GM21423 (cell line): ENCODE measurements around the gene KCTD17.
"Not testable (repeated sequence)": the region's sequence is repeated elsewhere in the genome, so short reads cannot be mapped to it uniquely, and the experiment has no call there.

Source experiments
- ATAC-seq: cut with Tn5 transposase; IDR thresholded peaks from one replicate; pipeline ENCODE4 v1.9.1; 2021; ENCODE audit warnings: mild to moderate bottlenecking, moderate library complexity; ENCODE audit not compliant: unreplicated experiment

Gene KCTD17

DNA sequence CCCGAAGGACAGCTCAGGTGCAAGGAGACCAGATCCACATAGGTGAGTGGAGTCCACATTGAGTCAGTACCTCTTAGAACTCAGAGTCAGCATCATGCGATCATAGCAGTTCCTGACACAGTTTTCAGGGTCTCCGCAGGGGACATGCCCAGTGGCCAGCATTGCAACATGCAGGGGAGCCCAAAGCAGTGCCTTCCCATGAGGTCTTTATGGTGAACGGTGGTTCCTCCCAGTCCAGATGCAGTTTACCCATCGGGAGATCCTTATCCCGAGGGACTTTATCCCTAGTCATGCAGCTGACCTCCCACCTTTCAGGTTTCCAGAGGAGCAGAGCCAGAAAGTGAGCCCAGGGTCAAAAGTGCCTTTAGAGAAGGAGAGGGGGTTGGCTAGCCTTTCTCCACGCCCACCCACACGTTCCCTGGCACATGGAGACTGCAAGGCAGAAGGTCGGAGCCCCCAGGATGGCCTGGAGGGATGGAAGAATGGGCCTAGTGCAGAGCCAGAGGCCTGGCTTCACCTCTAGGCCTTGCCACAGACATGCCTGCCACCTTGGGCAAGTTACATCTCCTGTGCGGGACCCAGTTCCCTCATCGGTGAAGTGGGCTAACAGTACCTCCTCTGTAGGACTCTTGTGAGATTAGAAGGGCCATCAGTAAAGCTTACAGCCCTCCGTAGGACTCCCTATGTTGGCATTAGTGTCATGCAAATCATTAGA lies 6.4 kb downstream of the KCTD17 start:
- no peak for ATAC-seq

GRCh38 chr22:37058917-37059701 lies 7.6 kb downstream of the KCTD17 start:
- ATAC-seq: no peak

- ATAC-seq: no peak
Observed at GRCh38 chr22:37059876-37060449, 8.4 kb downstream of the KCTD17 start.

DNA sequence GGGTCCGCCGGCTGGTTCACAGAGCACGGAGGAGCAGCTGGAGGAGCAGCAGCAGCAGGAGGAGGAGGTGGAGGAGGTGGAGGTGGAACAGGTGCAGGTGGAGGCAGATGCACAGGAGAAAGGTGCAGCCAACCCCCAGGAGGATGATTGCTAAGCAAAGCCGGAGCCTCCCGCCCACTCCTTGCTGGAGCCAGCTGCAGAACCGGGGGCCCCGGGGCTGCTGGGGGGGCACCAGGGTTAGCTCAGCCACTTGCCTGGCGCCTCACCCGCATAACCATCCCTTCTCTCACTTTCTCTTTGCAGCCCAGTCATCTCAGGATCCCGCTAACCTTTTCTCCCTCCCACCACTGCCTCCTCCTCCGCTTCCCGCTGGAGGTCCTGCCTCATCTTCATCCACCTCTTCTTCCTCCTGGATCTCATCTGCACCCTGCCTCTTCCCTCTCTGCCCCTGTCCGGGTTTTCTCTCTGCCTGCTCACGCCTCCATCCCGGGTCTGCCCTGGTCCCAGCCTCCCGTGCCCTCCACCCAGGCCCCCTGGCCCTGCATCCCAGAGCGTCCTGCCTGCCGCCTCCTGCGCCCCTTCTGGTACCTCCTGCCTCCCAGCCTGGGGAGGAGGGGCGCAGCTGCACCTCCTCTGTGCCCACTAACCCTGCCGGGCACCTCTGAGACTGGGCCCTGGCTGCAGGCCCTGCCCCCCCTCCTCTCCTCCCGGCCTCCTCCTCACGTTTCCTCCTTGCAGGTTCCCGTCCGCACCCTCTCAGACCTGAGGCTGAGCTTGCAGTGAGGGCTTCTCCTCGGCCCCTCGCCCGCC lies 9.5 kb downstream of the KCTD17 start:
- ATAC-seq: no peak

DNA sequence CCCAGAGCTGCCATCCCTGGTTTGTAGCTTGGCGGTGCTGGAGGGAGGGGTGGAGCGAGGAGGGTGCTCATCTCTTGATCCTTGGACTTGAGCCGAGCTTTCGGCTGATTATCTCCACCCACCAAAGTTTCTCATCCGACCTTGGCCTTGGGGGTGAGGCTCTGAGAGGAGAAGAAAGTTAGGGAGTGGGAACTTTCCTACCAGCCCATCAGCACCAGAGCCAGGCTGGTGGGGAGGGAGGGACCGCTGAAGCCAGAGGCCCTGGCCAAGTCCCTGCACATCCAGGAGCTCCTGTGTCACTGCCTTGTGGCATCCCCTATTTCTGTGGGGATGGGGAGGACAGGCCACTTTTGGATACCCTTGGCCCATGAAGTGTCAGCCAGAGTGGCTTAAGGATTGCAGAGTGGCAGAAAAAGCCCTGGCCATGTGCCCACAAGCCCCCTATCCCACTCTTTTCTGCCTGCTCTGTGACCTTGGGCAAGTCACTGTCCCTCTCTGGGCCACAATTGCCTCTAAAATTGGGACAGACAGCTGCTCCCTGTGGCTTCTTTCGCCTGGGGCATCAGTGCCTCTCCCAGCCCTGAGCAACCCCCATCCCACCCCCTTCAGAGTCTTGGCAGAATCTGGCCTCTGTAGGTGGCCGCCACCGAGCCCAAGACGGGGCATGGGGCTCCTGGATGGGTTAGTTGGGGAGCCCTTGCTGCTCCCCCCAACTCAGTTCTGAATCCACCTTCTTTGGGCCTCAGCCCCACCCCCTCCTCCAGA lies 10.3 kb downstream of the KCTD17 start:
- no peak for ATAC-seq

DNA sequence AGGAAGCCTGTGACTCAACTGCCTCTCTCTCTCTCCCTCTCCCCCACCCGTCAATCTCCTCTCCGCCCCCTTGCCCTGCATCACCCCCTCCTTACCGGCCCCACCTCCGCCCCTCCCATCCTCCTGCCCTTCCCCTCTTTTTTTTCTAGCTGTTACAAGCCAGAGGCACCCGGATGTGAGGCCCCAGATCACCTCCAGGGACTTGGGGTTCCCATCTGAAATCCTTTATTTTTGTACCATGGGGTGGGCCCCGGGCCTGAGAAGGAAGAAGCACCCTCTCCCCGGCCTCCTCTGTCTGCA lies 10.8 kb downstream of the KCTD17 start:
- ATAC-seq: no peak

DNA sequence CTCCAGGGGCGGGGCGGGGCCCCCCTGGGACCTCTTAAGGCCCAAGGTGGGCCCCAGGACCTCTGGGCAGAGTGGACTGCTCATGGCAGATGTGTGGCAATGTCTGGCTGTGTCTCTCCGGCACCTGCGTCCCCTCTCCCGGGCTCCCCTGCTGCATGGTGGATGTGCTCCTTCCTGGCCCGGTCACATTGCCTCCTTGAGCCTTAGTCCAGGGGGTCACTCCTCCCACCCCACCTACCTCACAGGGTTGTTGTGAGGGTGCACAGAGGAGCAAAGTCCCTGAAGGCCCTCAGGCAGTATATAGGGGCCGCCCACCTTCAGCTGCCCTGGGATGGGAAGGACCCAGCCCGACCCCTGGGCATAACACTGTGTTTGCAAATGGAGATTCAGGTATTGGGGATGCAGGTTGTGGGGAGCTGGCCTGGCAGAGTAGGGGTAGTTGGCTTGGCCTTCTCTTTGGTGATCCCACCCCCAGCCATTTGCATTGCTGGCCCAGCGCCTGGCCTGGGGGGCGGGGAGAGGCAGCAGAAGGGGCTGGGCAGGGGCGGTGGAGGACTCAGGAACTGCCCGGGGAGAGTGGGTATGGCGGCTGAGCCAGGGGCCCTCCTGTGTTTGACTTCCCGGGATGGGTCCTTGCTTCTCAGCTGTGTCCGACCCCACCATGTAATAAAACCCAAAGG lies 11.3 kb downstream of the KCTD17 start:
- ATAC-seq: no peak

DNA sequence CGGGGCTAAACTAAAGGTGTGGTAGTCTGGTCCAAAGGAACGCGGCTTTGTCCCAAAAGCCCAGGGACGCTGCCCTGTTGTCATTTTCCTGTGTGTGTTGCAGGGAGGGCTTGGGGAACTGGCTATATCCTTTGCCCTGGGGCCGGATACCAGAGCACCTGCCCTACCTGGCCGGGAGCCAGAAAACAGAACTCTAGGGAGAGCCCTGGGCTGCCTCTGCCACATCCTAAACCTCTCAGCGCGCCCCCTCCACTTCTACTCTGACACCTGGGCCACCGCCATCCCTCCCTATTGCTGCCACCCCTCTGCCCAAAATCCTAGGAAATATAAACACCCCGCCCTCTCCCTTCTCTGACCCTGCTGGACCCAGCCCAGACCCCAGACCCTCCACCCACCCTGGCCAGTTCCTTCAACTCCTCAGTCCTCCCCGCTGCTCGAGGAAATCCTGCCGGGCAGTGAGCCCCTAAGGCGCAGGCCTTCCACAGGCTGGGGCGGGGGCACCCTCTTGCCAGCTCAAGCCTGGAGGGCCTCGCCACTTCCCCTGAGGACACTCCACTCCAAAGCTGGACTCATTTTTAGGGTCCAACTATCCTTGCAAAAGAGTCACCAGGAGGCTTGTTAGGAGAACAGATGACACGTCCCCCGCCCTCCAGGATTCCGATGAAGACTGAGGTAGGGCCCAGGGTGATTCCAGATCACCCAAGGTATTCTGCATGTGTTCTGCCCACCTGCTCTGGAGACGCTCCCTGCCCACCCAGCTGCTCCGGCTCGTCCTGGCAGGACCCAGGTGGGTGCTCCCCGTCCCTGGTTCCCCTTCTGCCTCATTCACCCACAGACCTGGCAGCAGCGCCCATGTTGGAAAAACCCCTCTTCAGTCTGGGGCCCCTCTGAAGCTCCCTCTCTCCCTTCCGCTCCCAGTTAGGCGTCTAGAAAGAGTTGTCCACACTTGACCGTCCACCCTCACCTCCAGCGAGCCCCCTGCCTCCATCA lies 12.2 kb downstream of the KCTD17 start:
- no peak for ATAC-seq

DNA sequence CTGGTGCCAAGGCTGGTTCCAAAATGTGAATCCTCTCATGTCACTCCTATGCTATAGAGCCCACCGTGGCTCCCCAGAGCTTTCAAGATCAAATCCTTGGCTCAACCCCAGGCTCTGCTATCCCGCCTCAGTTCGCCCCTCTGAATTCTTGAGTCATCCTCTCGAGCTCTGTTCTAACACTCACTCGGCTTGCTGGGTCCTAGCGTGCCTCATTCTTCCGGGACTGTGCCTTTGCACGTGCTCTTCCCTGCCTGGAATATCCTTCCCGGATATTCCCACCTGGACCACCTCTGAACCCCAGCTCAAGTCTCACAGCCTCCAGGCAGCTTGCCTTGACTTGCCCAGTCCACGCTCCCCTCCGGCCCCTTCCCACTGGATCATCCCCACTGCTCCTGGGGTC lies 13.0 kb downstream of the KCTD17 start:
- ATAC-seq: no peak

DNA sequence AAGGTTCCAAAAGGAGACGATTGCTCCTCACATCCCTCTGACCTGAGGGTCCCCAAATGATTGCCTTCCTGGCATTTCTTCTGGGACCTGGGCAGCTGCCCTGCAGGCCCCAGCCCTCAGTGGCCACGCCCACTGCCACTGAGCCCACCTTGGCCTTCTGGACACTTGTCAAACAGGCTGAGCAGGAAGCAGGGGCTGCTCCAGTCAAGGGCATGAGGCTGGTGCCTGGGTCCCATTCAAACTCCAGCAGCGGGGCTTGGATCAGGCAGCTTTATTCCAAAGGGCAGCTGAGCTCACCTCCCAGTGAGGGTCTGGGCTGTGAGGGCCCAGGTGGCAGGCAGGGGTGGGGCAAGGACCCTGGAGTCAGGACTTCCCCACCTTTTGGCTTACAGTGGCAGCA lies 13.6 kb downstream of the KCTD17 start:
- no peak for ATAC-seq

DNA sequence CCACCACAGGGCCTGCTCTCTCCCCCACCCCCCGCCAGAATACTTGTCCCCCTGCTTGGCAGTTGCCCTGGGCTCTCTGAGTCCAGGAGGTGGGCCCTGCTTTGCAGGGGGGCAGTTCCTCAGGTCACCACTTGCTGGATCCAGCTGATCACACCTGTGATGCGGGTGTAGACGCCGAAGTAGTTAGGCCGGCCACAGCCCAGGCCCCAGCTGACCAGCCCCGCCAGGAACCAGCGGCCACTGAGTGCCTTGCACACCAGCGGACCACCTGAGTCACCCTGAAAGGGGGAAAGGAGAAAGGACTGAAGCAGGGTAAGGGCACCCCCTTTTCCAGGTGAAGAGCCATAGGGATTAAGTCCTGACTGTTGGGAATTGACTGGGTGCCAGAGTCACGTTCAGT lies 14.4 kb downstream of the KCTD17 start:
- ATAC-seq: no peak

GRCh38 chr22:37067428-37067827 lies 15.9 kb downstream of the KCTD17 start:
- no peak for ATAC-seq

DNA sequence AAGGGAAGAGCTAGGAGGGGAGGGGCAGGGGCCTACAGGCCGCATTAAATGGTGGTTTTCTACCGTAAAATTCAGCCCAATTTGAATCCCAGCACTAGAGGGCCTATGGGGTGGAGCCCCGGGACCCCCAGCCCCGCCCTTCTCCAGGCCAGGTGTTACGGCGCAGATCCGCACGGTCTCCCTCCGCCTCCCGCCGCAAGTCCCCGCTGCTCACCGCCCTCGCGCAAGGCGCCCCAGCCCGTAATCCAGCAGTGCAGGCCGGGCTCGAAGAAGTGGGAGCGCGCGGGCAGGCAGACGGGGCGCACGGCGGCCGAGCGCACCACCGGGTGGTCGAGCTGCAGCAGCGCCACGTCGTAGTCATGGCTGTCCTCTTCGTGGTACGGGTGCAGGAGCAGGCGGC lies 17.3 kb downstream of the KCTD17 start:
- no peak for ATAC-seq

DNA sequence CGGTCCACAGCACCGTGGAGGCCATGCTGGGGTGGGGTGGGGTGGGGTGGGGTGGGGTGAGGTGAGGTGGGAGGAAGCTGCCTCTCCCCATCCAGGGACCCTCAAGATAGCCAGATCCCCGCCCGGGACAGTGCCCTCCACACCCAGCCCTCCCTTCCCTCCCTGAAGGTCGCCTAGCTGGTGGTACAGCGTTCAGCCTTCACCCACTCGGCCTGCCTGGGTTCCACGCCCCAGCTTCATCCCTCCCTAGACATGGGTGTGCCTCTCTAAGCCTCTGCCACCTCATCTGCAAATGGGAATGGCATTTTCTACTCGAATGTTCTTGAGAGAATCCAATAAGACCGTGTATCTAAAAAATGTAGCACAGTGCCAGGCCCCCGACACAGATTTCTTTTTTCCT lies 17.8 kb downstream of the KCTD17 start:
- no peak for ATAC-seq

- ATAC-seq: no peak
Observed at GRCh38 chr22:37069719-37070118, 18.2 kb downstream of the KCTD17 start.

GRCh38 chr22:37070334-37070733 lies 18.8 kb downstream of the KCTD17 start:
- ATAC-seq: no peak

- no peak for ATAC-seq
Observed at GRCh38 chr22:37070744-37071143, 19.2 kb downstream of the KCTD17 start.

DNA sequence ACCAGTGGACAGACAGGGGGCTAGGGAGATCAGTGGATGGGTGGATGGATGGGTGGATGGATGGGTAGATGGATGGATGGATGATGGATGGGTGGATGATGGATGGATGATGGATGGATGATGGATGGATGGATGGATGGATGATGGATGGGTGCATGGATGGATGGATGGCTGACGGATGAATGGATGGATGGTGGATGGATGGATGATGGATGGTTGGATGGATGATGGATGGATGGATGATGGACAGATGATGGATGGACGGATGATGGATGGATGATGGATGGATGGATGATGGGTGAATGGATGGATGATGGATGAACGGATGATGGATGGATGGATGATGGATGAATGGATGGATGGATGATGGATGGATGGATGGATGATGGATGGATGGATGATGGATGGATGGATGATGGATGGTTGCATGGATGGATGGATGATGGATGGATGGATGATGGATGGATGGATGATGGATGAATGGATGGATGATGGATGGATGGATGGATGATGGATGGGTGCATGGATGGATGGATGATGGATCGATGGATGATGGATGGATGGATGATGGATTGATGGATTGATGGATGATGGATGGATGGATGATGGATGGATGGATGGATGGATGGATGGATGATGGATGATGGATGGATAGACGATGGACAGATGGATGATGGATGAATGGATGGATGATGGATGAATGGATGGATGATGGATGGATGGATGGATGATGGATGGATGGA lies 20.5 kb downstream of the KCTD17 start:
- not testable (repeated sequence) for ATAC-seq
